NOMO-1 treated with DMSO at 0.1 percent for 48 hours (cell line): ENCODE results near the gene MMP23B.

Experiments used
- DNase-seq: peaks from one replicate; lab custom pipeline; 2025; ENCODE audit not compliant: unreplicated experiment; lab: John Stamatoyannopoulos, UW

Gene MMP23B

GRCh38 chr1:1602304-1602967 is 29.5 kb upstream of the MMP23B start:
- DNase-seq: peak; percentile 18

- DNase-seq: no peak
Observed at GRCh38 chr1:1602968-1603506, 28.9 kb upstream of the MMP23B start.

GRCh38 chr1:1603671-1604373 is 28.2 kb upstream of the MMP23B start:
- no peak for DNase-seq

GRCh38 chr1:1604374-1605033 is 27.5 kb upstream of the MMP23B start:
- no peak for DNase-seq

DNA sequence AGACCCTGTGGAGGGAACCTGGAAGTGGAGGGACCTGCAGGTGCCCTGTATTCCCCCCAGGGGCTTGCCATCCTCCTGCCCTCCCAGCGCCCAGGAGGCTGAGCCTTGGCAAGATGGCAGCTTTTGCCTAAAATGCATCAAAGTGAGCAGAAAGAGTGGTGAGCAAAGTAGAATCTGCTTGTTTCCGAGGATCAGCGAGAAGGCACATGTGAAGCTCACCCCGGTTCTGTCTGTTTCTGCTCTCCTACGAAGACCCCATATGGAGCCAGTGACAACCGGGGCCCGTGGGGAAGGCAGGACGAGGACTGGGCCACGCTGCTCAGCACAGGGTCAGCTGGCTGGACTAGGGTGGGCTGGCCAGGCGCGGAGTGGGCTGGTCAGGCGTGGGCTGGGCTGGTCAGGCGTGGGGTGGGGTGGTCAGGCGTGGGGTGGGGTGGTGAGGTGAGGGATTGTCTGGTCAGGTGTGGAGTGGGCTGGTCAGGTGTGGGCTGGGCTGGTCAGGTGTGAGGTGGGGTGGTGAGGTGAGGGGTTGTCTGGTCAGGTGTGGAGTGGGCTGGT is 26.9 kb upstream of the MMP23B start:
- no peak for DNase-seq

- DNase-seq: no peak
Observed at GRCh38 chr1:1605724-1606123, 26.2 kb upstream of the MMP23B start.

DNA sequence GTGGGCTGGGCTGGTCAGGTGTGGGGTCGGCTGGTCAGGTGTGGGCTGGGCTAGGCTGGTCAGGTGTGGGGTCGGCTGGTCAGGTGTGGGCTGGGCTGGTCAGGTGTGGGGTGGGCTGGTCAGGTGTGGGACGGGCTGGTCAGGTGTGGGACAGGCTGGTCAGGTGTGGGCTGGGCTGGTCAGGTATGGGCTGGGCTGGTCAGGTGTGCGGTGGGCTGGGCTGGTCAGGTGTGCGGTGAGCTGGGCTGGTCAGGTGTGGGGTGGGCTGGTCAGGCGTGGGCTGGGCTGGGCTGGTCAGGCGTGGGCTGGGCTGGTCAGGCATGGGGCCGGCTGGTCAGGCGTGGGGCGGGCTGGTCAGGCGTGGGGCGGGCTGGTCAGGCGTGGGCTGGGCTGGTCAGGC is 25.7 kb upstream of the MMP23B start:
- no peak for DNase-seq

- no peak for DNase-seq
Observed at GRCh38 chr1:1609822-1610485, 22.0 kb upstream of the MMP23B start.

- DNase-seq: no peak
Observed at GRCh38 chr1:1610796-1611195, 21.2 kb upstream of the MMP23B start.

DNA sequence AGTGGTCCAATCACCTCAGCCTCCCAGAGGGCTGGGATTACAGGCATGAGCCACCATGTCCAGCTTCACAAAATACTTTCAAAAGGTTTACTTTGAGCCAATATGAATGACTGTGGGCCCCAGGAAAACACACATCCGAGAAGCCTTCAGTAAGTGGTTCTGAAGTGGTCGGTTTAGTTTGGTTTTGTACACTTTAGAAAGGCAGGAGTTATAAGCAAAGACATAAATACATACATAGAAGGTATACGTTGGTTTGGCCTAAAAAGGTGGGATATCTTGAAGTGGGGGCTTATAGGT is 19.9 kb upstream of the MMP23B start:
- no peak for DNase-seq

DNA sequence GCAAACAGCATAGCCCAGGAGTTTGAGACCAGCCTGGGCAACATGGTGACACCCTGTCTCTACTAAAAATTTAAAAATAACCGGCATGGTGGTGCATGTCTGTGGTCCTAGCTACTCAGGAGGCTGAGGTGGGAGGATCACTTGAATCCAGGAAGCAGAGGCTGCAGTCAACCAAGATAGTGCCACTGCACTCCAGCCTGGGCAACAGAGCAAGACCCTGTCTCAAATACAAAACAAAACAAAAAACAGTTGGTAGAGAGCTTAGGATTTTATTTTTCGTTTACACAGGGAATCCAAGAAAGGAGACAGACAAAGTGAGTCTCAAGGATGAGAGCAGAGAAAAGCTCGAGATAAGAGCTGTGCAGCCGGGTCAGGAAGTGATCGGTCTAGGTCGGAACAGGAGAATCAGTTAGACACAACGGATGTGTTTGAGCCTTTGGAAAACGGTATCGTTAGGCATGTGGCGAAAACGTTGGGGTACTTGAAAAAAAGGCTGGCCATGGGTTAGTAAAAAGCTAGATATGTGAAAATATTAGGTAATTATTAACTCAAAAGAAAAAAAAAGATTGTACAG is 18.4 kb upstream of the MMP23B start:
- no peak for DNase-seq

GRCh38 chr1:1614204-1614953 is 17.6 kb upstream of the MMP23B start:
- DNase-seq: peak; percentile 85

DNA sequence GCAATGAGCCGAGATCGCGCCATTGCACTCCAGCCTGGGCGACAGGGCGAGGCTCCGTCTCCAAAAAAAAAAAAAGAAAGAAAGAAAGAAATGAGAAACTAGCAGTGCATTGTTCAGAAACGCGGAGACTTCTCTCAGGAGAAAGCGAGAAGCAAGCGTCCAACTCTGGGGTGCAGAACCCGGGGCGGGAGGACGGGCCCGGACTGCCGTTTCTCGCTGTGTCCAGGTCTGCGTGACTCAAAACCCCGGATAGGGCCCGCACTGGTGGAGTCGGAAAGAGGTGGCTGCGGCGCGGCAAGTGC is 17.1 kb upstream of the MMP23B start:
- DNase-seq: no peak

DNA sequence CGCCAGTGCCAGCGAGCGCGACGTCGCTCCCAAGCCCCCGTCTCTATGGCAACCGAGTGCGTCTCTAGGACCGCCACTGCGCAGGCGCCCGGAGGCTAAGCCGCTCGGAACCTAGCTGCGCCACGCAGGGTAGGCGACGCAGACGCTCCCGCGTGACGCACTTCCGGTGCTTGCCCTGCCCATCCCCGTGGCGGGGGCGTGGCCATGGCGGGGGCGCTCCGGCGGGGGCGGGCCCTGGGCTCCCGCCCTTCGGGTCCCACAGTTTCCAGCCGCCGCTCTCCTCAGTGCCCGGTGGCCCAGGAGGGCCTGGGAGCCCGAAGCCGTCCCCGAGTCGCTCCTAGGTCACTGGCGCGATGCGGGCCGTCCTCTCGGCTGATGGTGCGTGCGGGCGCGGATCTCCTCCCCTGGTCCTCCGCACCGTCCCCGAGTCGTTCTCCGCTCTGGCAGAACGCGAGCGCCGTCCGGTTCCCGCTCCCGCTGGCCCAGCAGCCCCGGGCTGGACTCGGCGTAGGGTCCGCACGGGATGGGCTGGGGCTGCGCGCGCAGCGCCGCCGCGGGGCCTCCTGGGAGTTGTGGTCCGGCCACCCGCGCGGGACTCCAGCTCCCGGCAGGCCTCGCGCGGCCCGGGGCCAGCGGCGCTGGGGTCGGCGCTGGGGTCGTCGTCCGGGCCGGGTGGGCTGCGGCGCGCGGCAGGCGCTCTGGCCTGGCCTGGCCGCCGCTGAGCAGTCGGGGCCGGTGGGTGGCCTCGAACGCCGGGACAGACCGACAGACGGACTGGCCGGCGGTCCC is 16.5 kb upstream of the MMP23B start, which contains the start of gene MIB2:
TSS of gene MIB2 (plus strand) at position 245 of the 789 bp plus-strand sequence. CDS start 7,953 bp downstream, outside the sequence.
- DNase-seq: peak; percentile 95

- DNase-seq: peak; percentile 7
Observed at GRCh38 chr1:1616045-1616790, 15.8 kb upstream of the MMP23B start.

GRCh38 chr1:1616838-1617237 is 15.1 kb upstream of the MMP23B start:
- DNase-seq: no peak

- DNase-seq: no peak
Observed at GRCh38 chr1:1617516-1617915, 14.5 kb upstream of the MMP23B start.

- no peak for DNase-seq
Observed at GRCh38 chr1:1617925-1618324, 14.0 kb upstream of the MMP23B start.
